ENCODE measurements around the gene MAGI2.

Gene MAGI2

GRCh38 chr7:78479348-78479747 lies 974.1 kb downstream of the MAGI2 start:
- Mint-ChIP-seq H3K4me1 (no peaks in the 10 kb centered on the region), H3K27ac (no peak overlapping the region), H3K4me3 (no peak overlapping the region), H3K27me3 (peaks cover 4% of the 10 kb centered on the region), H3K9me3 (peaks cover 5% of the 10 kb centered on the region), H3K36me3 (no peaks in the 10 kb centered on the region)

- H3K27ac Mint-ChIP-seq, result no peak overlapping the region
- peaks cover 4% of the 10 kb centered on the region for H3K27me3 Mint-ChIP-seq
These were observed 976.5 kb downstream of the MAGI2 start for GRCh38 chr7:78476851-78477405.

GRCh38 chr7:78473571-78474301 lies 979.7 kb downstream of the MAGI2 start:
- Mint-ChIP-seq H3K27ac (no peak overlapping the region), H3K36me3 (no peaks in the 10 kb centered on the region), H3K4me3 (no peak overlapping the region), H3K4me1 (no peaks in the 10 kb centered on the region), H3K9me3 (no peaks in the 10 kb centered on the region), H3K27me3 (peaks cover 4% of the 10 kb centered on the region)

More at GRCh38 chr7:78476851-78477405, 976.5 kb downstream of the MAGI2 start:
- Mint-ChIP-seq H3K36me3 (no peaks in the 10 kb centered on the region), H3K4me1 (no peaks in the 10 kb centered on the region), H3K9me3 (peaks cover 5% of the 10 kb centered on the region), H3K4me3 (no peak overlapping the region)

- Mint-ChIP-seq H3K4me3 (no peak overlapping the region), H3K27me3 (no peaks in the 10 kb centered on the region), H3K36me3 (no peaks in the 10 kb centered on the region), H3K4me1 (no peaks in the 10 kb centered on the region), H3K27ac (no peak overlapping the region), H3K9me3 (no peaks in the 10 kb centered on the region)
These were observed 980.4 kb downstream of the MAGI2 start for GRCh38 chr7:78473021-78473420.

- Mint-ChIP-seq H3K9me3 (no peaks in the 10 kb centered on the region), H3K27ac (no peak overlapping the region), H3K4me1 (no peaks in the 10 kb centered on the region), H3K36me3 (no peaks in the 10 kb centered on the region), H3K4me3 (no peak overlapping the region), H3K27me3 (no peaks in the 10 kb centered on the region)
These were observed 980.9 kb downstream of the MAGI2 start for GRCh38 chr7:78472519-78472918.

GRCh38 chr7:78465894-78466293 lies 987.6 kb downstream of the MAGI2 start:
- Mint-ChIP-seq H3K4me3 (no peak overlapping the region), H3K27me3 (no peaks in the 10 kb centered on the region), H3K4me1 (no peaks in the 10 kb centered on the region), H3K9me3 (no peaks in the 10 kb centered on the region), H3K27ac (no peak overlapping the region), H3K36me3 (no peaks in the 10 kb centered on the region)

- H3K36me3 Mint-ChIP-seq, result no peaks in the 10 kb centered on the region
- no peaks in the 10 kb centered on the region for H3K9me3 Mint-ChIP-seq
- no peaks in the 10 kb centered on the region for H3K4me1 Mint-ChIP-seq
- H3K27ac Mint-ChIP-seq, result no peak overlapping the region
- H3K4me3 Mint-ChIP-seq, result no peak overlapping the region
- H3K27me3 Mint-ChIP-seq, result no peaks in the 10 kb centered on the region
These were observed 990.4 kb downstream of the MAGI2 start for GRCh38 chr7:78463039-78463438.

- Mint-ChIP-seq H3K27ac (no peak overlapping the region), H3K4me1 (no peaks in the 10 kb centered on the region), H3K36me3 (no peaks in the 10 kb centered on the region), H3K9me3 (no peaks in the 10 kb centered on the region), H3K4me3 (no peak overlapping the region), H3K27me3 (peaks cover 1% of the 10 kb centered on the region)
These were observed 1002.8 kb downstream of the MAGI2 start for GRCh38 chr7:78450706-78451105.

GRCh38 chr7:78448911-78449310 lies 1004.6 kb downstream of the MAGI2 start:
- Mint-ChIP-seq H3K27me3 (peaks cover 1% of the 10 kb centered on the region), H3K9me3 (no peaks in the 10 kb centered on the region), H3K4me1 (no peaks in the 10 kb centered on the region), H3K27ac (no peak overlapping the region), H3K36me3 (no peaks in the 10 kb centered on the region), H3K4me3 (no peak overlapping the region)

GRCh38 chr7:78444267-78444666 lies 1009.2 kb downstream of the MAGI2 start:
- H3K9me3 Mint-ChIP-seq, result no peaks in the 10 kb centered on the region
- H3K27me3 Mint-ChIP-seq, result peaks cover 1% of the 10 kb centered on the region
- no peaks in the 10 kb centered on the region for H3K4me1 Mint-ChIP-seq
- H3K4me3 Mint-ChIP-seq, result no peak overlapping the region
- no peak overlapping the region for H3K27ac Mint-ChIP-seq
- no peaks in the 10 kb centered on the region for H3K36me3 Mint-ChIP-seq

GRCh38 chr7:78443811-78444210 lies 1009.7 kb downstream of the MAGI2 start:
- no peaks in the 10 kb centered on the region for H3K36me3 Mint-ChIP-seq
- no peaks in the 10 kb centered on the region for H3K27me3 Mint-ChIP-seq
- no peaks in the 10 kb centered on the region for H3K4me1 Mint-ChIP-seq
- no peak overlapping the region for H3K27ac Mint-ChIP-seq
- H3K4me3 Mint-ChIP-seq, result no peak overlapping the region
- H3K9me3 Mint-ChIP-seq, result no peaks in the 10 kb centered on the region

GRCh38 chr7:78441737-78442136 lies 1011.7 kb downstream of the MAGI2 start:
- H3K36me3 Mint-ChIP-seq, result no peaks in the 10 kb centered on the region
- no peaks in the 10 kb centered on the region for H3K9me3 Mint-ChIP-seq
- H3K4me3 Mint-ChIP-seq, result no peak overlapping the region
- no peaks in the 10 kb centered on the region for H3K27me3 Mint-ChIP-seq
- no peak overlapping the region for H3K27ac Mint-ChIP-seq
- no peaks in the 10 kb centered on the region for H3K4me1 Mint-ChIP-seq

- no peaks in the 10 kb centered on the region for H3K36me3 Mint-ChIP-seq
- H3K4me1 Mint-ChIP-seq, result no peaks in the 10 kb centered on the region
- H3K27me3 Mint-ChIP-seq, result no peaks in the 10 kb centered on the region
- H3K9me3 Mint-ChIP-seq, result no peaks in the 10 kb centered on the region
- H3K27ac Mint-ChIP-seq, result no peak overlapping the region
- no peak overlapping the region for H3K4me3 Mint-ChIP-seq
These were observed 1015.0 kb downstream of the MAGI2 start for GRCh38 chr7:78438433-78438832.

GRCh38 chr7:78437118-78437517 lies 1016.3 kb downstream of the MAGI2 start:
- Mint-ChIP-seq H3K27me3 (no peaks in the 10 kb centered on the region), H3K4me3 (no peak overlapping the region), H3K27ac (no peak overlapping the region), H3K4me1 (no peaks in the 10 kb centered on the region), H3K36me3 (no peaks in the 10 kb centered on the region), H3K9me3 (no peaks in the 10 kb centered on the region)

GRCh38 chr7:78435355-78435754 lies 1018.1 kb downstream of the MAGI2 start:
- Mint-ChIP-seq H3K9me3 (no peaks in the 10 kb centered on the region), H3K27me3 (no peaks in the 10 kb centered on the region), H3K4me1 (no peaks in the 10 kb centered on the region), H3K36me3 (no peaks in the 10 kb centered on the region), H3K4me3 (no peak overlapping the region), H3K27ac (no peak overlapping the region)

- Mint-ChIP-seq H3K4me1 (no peaks in the 10 kb centered on the region), H3K27ac (no peak overlapping the region), H3K36me3 (no peaks in the 10 kb centered on the region), H3K27me3 (no peaks in the 10 kb centered on the region), H3K9me3 (no peaks in the 10 kb centered on the region), H3K4me3 (no peak overlapping the region)
These were observed 1019.2 kb downstream of the MAGI2 start for GRCh38 chr7:78434281-78434680.

GRCh38 chr7:78433421-78433820 lies 1020.0 kb downstream of the MAGI2 start:
- Mint-ChIP-seq H3K4me3 (no peak overlapping the region), H3K9me3 (no peaks in the 10 kb centered on the region), H3K4me1 (no peaks in the 10 kb centered on the region), H3K27me3 (no peaks in the 10 kb centered on the region), H3K27ac (no peak overlapping the region), H3K36me3 (no peaks in the 10 kb centered on the region)

Measured in activated naive CD4-positive, alpha-beta T cell treated with anti-CD3 and anti-CD28 coated beads, Interleukin-2, amount 50 U/mL, for 24 hours (primary cell).